Measurements from ENCODE around the gene IMMP2L.

- no peak for TF ChIP-seq EZH2phosphoT487 (IDR thresholded peaks at IDR 0.05; ENCODE audit: insufficient read depth, low read depth)
- no peak for TF ChIP-seq EZH2 (IDR thresholded peaks at IDR 0.05; ENCODE audit: insufficient read depth, poor library complexity, severe bottlenecking)
Observed at GRCh38 chr7:111027396-111027795, 534.9 kb downstream of the IMMP2L start.

Measured in GM23248 (cell line).